Measurements from ENCODE around the gene MRPS7. TPM values are rescaled to one million over a fixed set of nuclear protein-coding genes. Genes with fewer than 3 reads are reported as not detected.
"Not testable (repeated sequence)": the region's sequence is repeated elsewhere in the genome, so short reads cannot be mapped to it uniquely, and the experiment has no call there.

Gene MRPS7
- polyA plus RNA-seq, 4 donors, result 70.7 to 86.9 (median 76.6) TPM

DNA sequence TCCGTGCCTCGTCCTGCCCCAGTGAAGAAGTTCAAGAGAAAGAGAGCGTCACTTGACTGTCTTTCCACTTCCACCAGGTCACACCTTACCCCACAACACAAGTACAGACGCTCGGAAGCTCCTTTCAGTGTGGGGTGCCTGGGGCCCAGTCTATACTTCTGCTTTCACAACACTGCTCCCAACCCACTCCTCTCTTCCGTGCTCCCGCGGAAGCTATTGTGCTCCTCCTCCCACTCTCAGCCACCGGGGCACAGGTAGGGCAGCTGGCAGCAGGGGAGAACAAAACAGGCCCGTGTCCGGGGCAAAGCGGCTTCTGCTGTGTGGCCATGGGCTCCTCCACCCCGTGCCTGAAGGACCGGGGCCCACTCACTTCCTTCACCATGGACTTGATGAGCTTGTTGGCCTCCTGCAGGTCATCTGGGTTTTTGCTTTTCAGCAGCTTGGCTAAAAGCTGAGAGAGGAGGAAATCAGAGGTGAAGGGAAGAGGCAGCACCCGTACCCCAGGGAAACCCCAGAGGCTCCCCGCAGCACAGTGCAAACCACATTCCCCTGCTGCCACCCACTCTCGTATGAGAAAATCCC is 19.1 kb upstream of the MRPS7 start:
- DNase-seq (ENCODE audit: low read depth in 4 of 4, low spot score in 2 of 4), result no peak

DNA sequence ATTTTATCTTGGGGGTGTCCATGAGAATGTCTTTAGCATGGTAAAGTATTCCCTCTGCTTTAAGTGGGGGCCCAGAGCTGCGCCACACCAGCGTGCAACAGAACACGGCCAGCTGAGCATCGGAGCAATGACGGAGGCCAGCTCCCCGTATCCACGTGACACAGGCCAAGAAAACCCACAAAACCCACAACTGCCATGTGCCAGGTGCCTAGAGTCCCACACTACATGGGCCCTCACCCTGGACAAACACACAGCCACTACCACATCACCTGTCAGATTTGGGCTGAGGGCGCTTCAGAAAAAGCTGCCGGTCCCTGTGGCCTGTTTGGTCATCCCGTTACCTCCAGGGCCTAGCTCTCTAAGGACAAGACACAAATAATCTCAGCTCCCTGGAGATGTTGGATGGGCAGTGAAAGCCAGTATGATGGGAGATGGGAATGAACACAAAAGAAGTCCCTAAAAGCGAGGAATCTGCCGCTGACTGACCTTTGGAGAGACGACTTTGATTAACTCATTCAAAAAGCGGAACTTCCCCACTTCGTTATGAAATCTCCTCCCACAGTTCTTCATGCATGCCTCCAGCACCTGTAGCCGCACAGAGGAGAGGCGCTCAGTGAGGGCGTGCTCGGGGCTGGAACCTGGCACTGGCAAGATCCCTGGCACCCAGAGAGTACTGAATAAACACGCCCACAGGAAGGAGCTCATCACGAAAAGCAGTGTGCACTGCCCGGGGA is 17.4 kb upstream of the MRPS7 start:
- DNase-seq (ENCODE audit: low read depth in 4 of 4, low spot score in 2 of 4), result no peak

DNA sequence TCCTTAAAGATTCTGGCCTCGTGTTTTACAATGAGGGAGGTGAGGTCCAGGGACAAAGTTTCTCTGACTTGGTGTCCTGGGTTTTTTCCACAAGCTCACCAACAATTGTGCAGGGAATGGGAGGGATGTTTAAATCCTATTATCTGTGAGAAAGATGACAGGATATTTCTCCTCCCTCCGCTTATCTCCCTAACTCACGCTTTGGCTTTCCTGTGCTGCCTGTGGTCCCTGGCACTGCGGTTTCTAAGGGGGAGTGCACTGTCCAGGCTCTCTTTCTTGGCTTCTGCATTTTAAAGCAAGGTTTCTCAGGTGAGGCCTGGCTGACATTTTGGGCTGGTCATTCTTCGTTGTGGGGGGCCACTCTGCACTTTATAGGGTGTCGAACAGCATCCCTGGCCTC is 16.7 kb upstream of the MRPS7 start:
- DNase-seq (ENCODE audit: low read depth in 4 of 4, low spot score in 2 of 4), result no peak

DNA sequence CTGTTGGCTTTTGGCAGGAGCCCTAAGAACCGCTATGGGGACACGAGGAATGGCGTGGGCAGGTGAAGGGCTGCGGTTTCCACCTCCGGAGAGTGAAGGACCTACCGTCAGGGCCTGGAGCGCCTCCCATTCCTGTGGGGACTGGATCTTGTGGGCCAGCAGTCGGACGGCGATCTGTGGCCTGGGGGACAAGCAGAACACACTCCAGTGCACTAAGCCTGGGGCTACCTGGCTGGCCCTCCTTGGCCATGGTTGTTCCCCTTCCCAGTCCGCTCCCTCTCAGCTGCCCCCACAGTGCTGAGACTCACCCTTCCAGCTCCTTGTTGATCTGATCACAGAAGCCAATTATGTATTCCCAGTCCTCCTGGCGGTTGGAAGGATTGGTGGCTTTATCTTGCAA is 15.3 kb upstream of the MRPS7 start:
- DNase-seq (ENCODE audit: low read depth in 4 of 4, low spot score in 2 of 4), result no peak

DNA sequence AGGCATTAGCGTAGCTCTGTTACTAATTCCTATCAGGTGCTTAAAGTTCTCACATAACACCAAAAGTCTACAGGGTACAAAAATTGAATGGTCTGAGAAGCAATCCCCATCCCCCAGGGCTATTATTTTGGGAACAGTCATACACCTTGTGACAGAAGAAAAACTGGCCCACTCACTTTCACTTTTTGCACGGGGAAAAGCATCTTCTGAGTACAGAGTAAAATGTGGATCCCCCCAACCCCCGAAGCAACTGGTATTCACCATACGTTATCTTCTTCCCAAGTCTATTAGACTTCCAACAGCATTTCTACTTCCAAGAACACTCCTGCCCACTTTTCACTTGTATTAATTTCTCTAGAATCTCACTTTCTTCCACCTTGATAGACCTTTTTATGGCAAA is 12.1 kb upstream of the MRPS7 start:
- no peak for DNase-seq (ENCODE audit: low read depth in 4 of 4, low spot score in 2 of 4)

DNA sequence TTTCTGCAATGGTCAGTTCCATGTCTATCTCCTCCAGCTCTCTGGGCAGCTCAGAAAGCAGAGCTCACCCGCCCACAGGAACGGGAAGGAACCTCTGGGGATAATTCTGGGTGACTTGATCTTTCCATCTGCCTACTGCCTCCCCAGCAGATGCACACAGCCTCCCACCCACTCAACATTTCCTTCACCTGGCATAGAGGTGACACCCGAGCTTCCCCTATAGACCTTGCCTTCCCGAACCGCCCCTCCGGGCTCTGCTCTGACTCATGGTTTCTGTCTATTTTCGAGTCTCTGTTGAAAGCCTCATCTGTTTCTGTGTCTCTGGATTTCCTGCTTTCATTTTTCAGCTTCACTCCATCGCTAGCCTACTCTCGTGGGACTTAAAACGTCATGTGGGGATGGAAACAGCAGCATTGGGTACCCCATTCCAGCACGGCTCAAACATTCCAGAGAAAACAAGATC is 11.6 kb upstream of the MRPS7 start:
- DNase-seq (ENCODE audit: low read depth in 4 of 4, low spot score in 2 of 4), result no peak

DNA sequence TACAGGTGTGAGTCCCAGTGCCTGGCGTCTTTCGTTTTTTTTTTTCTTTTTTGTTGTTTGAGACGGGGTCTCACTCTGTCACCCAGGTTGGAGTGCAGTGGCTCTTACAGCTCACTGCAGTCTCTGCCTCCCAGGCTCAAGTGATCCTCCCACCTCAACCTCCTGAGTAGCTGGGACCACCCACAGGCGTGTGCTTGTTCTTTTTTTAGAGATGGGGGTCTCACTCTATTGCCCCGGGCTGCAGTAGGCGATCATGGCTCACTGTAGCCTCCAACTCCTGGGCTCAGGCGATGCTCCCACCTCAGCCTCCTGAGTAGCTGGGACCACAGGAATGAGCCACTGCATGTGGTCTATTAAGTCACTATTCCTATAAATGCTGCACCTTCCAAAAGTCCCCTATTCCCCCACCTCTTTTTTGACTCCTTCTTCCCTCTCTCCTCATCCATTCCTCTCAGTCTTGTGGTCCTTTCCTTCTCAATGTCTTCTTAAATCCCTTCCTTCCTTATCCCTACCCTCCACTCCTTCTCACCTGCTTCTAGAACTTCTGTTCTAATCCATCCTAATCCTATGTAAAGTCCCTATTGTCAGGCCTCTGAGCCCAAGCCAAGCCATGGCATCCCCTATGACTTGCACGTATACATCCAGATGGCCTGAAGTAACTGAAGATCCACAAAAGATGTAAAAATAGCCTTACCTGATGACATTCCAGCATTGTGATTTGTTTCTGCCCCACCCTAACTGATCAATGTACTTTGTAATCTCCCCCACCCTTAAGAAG is 9.5 kb upstream of the MRPS7 start:
- DNase-seq (ENCODE audit: low read depth in 4 of 4, low spot score in 2 of 4), result no peak

DNA sequence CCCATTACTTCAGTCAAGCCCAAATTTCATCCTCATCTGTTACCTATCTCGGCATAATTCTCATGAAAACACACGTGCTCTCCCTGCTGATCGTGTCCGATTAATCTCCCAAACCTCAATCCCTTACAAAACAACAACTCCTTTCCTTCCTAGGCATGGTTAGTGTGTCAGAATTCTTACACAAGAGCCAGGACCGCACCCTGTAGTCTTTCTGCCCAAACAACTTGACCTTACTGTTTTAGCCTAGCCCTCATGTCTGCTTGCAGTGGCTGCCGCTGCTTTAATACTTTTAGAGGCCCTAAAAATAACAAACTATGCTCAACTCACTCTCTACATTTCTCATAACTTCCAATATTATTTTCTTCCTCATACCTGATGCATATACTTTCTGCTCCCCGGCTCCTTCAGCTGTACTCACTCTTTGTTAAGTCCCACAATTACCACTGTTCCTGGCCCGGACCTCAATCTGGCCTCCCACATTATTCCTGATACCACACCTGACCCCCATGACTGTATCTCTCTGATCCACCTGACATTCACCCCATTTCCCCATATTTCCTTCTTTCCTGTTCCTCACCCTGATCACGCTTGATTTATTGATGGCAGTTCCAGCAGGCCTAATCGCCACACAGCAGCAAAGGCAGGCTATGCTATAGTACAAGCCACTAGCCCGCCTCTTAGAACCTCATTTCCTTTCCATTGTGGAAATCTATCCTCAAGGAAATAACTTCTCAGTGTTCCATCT is 5.6 kb upstream of the MRPS7 start:
- DNase-seq (ENCODE audit: low read depth in 4 of 4, low spot score in 2 of 4), result not testable (repeated sequence)

DNA sequence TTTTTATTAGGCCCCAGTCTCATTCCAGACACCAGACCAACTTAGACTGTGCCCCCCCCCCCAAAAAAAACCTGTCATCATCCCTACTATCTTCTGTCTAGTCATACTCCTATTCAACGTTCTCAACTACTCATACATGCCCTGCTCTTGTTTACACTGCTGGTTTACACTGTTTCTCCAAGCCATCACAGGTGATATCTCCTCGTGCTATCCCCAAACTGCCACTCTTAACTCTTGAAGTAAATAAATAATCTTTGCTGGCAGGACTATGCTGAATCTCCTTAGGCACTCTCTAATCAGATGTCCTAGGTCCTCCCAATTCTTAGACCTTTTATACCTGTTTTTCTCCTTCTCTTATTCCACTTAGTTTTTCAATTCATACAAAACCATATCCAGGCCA is 4.5 kb upstream of the MRPS7 start:
- not testable (repeated sequence) for DNase-seq (ENCODE audit: low read depth in 4 of 4, low spot score in 2 of 4)

DNA sequence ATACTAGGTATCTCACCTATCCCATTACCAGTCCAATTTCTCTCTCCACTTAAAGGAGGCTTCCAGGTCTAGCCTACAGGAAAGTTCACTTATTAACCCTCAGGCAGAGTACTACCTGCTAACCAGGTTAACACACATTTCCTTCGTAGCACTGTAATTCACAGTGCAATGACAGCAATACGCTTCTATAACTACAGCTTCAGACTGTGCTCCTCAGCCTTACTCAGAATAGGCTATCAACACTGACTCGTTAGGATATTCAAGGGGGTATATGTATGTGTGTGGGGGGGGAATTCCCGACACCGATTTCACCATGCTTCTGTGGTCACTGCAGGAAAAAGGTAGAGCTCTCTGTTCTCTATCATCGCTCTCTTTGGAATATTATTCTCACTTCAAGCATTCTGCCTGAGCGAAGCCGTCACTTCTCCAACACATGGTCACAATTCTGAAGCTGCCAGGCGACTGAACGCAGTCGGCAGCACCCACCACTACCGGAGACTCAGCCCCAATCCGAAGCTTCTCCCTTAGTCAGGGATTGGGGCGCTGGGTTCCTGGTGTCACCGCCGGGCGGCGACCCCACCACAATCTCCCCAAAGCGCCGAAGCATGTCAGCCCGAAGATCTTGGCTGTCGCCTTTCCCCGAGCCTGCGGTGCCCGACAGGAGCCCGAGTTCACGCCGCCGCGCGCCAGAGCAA is 891 bp upstream of the MRPS7 start:
- DNase-seq (ENCODE audit: low read depth in 4 of 4, low spot score in 2 of 4), result no peak

DNA sequence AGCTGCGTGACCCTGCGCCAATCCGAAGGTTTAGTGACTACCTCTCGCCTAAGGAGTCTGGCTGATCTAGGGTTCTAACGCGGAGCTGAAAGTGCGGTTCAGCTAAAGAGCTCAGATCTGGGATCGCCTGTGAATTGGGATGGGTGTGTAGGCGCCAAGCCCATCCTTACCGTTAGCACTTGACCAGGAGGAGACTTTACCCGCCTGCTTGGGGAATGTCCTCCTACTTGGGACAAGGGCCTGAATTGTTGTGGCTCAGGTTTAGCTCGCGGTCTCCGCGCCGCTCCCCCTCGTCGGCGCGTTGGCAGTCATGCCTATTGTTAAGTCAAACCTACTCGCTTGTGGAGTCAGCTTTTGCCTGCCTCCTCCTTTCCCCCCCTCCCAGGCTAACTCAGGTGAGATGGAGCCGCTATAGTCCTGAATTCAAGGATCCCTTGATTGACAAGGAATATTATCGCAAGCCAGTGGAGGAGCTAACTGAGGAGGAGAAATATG is 480 bp downstream of the MRPS7 start:
- DNase-seq (ENCODE audit: low read depth in 4 of 4, low spot score in 2 of 4), result no peak

DNA sequence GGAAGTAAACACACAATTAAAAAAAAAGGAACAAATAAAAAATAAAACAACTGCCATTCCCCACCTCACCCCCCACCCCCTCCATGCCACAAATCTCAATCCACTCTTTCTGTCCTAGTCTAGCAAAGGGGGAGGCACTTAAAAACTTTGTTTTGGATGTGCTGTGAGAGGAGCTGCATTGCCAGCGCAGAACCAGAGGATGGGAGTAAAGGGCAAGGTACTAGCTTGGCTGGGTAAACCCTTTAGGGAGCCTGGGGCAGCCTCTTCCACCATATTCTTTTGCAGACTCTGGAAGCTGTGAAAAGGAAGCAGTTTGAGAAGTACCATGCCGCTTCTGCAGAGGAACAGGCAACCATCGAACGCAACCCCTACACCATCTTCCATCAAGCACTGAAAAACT is 1.4 kb downstream of the MRPS7 start:
- no peak for DNase-seq (ENCODE audit: low read depth in 4 of 4, low spot score in 2 of 4)

DNA sequence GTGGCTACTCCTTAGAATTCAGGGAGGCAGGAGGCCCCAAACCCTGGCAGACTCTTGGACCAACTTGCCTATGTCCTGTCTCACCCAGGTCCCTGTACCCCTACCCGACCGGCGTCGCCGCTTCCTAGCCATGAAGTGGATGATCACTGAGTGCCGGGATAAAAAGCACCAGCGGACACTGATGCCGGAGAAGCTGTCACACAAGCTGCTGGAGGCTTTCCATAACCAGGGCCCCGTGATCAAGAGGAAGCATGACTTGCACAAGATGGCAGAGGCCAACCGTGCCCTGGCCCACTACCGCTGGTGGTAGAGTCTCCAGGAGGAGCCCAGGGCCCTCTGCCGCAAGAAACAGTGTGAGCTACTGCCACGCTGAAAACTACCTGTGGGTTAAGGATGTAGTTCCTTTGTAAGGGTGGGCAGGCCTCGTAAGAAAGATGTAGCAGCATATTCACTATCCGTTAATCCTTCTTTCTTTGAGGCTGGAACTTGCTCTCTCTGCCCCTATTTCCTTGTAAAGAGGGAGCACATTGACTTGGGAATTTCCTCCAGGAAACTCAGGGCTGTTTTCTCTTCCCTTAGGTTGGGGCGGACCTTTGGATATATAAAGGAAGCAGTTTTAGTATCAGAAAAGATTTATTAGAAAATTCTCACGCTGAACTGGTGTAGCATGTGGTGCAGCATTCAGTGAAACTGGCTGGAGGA is 4.1 kb downstream of the MRPS7 start:
- no peak for DNase-seq (ENCODE audit: low read depth in 4 of 4, low spot score in 2 of 4)

DNA sequence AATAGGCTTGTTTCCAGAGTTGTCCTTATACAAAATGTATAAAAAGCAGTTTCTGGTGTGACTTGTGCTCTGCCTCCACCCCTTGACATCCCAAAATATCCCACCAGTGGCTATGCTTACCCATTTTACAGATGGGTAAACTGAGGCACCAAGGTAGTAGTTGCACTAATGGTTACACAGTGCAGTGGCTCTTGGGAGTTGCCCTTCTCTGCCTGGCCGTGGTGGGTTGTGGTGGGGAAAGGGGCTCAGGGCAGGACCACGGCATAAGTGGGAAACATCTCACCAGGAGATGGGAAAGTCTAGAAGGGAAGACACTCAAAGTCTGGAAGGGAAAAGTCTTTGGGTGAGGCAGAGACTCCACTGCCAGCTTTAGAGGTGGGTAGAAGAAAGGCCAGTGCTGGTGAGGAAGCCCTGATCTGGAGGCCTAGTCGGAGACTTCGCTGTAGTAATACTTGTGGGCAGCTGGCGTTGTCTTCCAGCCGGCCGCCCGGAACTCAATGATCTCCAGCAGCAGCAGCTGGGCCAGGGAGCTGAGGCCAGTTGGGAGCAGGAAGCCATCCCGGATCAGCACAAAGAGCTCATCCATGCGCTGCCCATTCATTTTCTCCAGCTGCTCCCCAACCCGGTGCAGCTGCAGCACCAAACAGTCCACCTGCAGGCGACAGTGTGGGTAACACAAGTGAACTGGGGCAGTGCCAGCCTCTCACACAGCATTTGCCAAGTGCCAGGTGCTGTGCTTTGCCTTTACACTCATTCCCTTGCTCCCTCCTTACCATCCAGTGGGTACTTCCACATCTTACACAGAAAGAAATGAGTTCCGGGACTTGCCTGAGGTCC is 4.9 kb downstream of the MRPS7 start:
- no peak for DNase-seq (ENCODE audit: low read depth in 4 of 4, low spot score in 2 of 4)

DNA sequence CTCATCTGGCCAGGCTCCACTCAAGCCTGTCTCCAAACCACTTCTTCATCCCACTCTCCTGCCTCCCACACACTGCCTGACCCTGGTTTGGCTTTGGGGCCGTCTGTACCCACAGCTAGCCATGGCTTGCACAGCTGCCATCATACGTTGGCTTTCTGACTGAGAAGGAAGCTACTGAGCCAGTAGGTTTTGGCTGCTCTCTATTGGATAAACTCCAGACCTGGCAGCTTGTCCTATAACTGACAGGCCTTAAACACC is 5.4 kb downstream of the MRPS7 start:
- no peak for DNase-seq (ENCODE audit: low read depth in 4 of 4, low spot score in 2 of 4)

DNA sequence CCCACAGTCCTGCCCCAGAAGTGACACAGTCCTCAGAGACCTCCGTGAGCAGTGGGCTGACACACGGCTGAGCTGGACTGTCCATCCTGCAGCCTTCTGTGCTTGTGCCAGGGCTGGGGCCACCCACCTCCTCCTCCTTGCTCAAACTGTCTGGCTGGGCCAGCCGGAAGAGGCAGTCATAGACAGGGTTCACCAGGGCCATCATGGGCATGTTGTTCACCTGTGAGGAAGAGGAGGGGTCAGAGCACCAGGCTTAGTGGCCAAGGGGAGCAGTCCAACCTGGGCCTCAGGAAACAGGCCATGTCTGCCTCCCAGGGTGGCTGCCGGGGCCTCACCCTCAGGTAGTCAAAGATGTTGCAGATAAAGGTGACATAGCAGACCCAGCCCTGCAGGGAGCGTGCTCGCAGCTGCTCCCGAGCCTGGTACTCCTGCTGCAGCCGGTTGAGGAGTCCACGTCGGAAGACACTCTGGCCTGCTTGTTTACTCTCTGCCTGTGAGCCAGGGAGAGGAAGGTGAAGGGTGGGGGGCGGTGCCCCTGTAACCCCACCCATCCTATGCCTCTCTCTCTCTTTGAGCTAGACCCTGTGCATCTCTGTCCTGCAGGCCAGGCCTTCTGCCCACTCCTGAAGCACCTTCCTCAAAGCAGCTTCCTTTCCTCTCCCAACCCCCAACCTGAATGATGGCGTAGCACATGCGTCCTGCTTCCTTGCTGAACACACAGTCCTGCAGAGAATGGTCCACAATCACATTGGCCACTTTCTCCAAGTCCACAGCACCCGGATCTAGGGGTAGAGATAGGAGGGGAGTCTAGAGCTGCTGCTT is 5.9 kb downstream of the MRPS7 start:
- DNase-seq (ENCODE audit: low read depth in 4 of 4, low spot score in 2 of 4), result no peak

DNA sequence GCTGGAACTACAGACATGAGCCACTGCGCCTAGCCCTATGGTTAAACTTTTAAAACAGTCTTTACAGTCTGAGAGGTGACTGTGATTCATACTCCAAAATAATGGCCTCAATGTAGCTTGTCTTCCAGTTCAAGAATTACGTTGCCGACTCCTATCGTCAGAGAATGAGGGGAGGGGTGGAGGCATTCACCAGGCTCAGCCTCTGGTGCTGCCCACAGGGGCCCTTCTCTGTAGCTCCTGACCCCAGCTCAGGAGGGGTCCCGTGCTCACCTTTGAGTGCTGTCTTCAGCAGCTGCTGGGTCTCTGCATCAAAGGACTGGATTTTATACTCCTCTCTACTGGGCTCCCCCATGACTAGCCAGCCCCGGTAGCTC is 8.2 kb downstream of the MRPS7 start:
- DNase-seq (ENCODE audit: low read depth in 4 of 4, low spot score in 2 of 4), result no peak
